ENCODE measurements around the gene PSME4.

DNA sequence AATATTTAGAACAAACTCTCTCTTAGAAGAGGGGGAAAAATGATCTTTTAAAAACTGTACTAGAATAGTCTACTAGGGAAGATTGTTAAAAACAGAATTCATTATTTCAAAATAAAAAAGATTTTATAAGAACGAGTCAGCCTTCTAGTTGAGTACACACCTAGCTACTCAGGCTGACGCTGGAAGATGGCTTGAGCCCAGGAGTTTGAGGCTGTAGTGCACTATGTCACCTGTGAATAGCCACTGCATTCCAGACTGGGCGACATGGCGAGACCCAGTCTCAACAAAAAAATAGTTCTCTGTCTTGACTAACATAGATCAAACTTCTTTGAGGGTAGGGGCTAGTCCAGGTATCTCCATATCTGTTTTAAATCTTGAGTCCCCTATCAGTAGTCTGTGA is 150.1 kb downstream of the PSME4 start:
- TF ChIP-seq, protein P1, sequence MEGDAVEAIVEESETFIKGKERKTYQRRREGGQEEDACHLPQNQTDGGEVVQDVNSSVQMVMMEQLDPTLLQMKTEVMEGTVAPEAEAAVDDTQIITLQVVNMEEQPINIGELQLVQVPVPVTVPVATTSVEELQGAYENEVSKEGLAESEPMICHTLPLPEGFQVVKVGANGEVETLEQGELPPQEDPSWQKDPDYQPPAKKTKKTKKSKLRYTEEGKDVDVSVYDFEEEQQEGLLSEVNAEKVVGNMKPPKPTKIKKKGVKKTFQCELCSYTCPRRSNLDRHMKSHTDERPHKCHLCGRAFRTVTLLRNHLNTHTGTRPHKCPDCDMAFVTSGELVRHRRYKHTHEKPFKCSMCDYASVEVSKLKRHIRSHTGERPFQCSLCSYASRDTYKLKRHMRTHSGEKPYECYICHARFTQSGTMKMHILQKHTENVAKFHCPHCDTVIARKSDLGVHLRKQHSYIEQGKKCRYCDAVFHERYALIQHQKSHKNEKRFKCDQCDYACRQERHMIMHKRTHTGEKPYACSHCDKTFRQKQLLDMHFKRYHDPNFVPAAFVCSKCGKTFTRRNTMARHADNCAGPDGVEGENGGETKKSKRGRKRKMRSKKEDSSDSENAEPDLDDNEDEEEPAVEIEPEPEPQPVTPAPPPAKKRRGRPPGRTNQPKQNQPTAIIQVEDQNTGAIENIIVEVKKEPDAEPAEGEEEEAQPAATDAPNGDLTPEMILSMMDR (IDR thresholded peaks at IDR 0.05): no peak
- no peak for TF ChIP-seq EZH2 (IDR thresholded peaks at IDR 0.05; ENCODE audit: borderline replicate concordance, insufficient read depth, low read depth, low read length, poor library complexity, severe bottlenecking)
